Right forelimb (tissue), 1 donor: ENCODE data around the gene PLCG1.
"Not testable (repeated sequence)": the region's sequence is repeated elsewhere in the genome, so short reads cannot be mapped to it uniquely, and the experiment has no call there.

Experiments
- DNase-seq: peaks from one replicate; pipeline ENCODE4 v3.0.0-alpha.2; 2018

Gene PLCG1

GRCh38 chr20:41136680-41137613 is at the start of gene PLCG1:
Gene PLCG1, plus strand, starts transcription at chr20:41137543. Its CDS starts 99 bp downstream, at chr20:41137642.
- peak; percentile 96 for DNase-seq

DNA sequence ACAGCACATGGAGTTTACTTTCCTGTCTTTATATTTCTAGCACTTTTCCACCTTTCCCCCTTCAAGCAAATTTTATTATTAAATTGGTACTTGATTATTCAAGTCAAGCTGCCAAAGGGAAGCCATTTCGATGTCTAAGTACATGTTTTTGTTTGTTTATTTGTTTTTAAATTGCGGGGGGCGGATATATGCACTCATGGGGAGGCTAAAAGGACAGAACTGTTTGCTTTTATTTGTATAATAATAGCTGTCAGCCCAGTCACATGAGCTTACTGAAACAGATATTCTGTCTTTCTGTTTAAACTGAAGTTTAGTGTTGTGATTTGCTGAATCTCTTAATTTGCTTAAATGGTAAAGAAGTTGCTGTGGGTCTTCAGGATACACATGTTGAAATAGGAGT is 49.6 kb upstream of the PLCG1 start:
- DNase-seq: no peak

DNA sequence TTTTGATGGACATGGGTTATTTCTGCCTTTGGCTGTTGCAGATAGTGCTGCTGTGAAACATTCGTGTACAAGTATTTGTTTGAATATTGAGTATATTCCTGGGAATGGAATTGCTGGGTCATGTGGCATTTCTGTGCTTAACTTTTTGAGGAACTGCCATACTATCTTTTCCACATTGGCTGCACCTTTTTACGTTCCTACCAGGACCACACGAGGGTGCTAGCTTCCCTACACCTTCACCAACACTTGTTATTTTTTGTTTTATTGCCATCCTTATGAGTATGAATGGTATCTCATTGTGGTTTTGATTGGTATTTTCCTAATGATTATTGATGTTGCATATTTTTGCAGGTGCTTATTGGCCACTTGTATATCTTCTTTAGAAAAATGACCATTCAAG is 47.8 kb upstream of the PLCG1 start:
- DNase-seq: no peak

DNA sequence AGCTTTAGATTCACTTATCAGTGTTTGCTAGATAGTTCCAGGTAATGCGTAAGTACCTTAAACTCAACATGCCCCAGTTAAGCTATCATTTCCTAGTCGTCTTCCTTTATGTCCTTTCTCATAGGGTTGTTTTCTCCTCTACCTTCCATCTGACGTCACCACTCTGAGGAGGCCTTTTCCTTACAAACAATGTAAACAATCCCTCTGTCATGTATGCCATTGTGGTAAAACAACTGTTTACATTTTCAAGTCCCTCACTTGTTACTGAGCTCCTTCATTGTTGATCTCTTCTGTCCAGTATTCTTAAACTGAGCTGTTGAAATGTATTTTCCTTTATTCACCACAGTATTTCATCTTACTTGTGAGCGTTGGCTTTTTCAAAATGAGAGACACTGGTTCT is 45.4 kb upstream of the PLCG1 start:
- no peak for DNase-seq

DNA sequence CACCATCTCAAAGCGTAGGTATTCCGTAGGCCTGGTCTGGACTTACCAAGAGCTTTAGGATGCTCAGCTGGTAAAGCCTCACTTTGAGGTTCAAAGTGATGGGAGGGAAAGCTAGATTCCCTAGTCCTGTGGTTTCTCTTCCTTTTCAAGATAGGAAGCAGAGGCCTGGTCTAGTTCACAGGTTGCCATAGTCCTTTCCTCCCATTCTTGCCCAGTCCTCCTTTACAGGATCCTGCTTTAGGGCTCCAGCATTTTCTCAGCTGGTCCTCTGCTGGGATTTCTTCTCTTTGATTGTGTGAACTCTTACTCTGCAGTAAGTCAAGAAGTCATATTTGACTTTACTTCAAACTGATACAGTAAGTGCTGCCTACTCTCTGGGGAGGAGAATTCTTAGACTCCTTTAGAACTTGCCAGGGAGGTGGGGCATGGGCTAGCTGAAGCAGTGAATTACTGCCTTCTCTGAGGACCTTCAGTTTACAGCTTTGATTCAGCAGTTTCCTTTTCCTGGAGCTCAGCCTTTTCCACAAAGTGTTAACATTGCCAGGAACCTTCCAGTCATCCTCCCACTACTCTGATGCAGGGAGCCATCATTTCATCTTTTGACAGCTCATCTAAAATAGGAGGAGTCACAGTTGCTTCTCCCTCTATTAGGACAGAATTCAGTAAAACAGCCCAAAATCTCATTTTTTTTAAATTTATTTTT is 42.8 kb upstream of the PLCG1 start:
- no peak for DNase-seq

DNA sequence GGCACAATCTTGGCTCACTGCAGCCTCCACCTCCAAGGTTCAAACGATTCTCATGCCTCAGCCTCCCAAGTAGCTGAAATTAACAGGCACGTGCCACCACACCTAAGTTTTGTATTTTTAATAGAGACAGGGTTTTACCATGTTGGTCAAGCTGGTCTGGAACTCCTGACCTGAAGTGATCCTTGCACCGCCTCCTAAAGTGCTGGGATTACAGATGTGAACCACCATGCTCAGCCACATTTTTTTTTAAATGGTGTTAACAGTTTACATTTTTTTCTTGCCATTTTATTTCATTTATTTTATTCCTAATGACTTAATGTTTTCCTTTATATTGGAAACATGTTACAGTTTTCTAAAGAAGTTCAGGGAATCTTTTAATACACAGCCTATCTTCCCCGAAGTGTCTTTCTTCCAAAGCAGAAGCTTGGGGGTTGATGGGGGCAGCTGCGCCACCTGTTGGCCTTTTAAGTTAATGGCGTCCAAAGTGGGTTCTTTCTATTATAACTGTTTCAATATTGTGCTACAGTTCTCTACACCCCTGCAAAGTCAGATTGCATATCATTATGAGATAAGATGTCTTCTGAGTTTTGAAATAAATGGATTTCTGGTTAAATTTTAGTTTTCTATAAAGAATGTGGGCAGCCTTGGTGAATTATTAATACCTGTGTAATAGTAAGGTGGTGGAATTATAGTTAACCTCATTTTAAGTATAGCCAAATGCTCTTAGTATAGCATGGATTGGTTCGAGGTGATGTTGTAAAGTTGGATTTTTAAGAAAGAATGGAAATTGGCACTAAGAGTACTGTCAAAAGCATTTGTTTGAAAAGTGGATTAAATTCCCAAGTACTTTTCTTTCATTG is 42.0 kb upstream of the PLCG1 start:
- peak; percentile 70 for DNase-seq

DNA sequence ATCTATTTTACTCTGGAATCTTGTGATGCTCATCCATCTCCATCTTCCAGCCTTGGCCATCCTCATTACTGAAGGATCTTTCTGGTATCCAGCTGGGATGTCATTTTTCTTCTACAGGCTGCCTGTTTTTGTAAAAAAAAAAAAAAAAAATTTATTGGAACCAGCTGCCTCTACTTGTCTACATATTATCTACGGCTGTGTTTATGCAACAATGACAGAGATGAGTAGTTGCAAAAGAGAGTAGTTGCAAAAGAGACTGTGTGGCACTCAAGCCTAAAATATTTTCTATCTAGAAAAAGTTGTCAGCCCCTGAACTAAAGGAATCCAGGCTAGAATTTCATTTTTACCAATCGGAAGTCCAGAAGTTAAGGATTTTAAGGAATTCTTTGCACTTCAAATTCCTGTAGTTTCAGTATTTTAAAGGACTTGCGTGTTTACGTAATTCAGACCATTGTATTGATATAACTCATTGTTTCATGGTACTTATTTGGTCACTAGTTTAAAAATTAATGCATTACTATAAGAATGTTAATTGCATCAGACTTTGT is 38.6 kb upstream of the PLCG1 start:
- DNase-seq: no peak

DNA sequence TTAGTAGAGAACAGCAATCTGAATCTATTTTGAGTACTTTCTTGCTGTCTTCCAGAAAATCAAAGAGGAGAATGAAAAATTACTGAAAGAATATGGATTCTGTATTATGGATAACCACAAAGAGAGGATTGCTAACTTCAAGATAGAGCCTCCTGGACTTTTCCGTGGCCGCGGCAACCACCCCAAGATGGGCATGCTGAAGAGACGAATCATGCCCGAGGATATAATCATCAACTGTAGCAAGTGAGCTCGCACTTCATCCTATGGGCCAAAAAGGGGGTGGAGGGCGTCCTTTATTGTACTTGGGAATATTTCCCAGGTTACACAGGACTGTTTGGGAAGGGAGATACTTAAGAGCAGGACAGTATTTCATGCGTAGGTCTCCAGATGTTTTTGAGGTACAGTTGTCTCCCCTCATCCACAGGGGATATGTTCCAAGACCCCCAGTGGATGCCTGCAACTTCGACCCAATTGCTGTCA is 37.3 kb upstream of the PLCG1 start:
- DNase-seq: no peak

DNA sequence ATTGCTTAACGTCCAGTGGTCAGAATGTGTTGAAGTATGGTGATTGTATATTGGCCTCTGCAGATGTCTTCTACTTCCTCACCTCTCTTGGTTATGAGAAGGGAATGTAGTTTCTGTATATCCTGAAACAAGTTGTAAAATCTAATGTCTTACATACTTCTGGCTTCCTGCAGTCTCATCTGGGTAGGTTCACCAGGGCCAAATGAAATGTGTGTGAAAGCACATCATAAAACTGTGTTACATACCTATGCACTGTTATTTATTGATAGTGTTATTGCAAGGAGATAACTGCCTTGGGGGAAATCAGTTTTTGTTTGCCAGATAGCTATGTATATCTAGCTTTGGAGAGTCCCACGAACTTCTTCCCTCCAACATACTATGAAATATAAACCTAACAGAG is 35.7 kb upstream of the PLCG1 start:
- no peak for DNase-seq

GRCh38 chr20:41108531-41108930 is 28.8 kb upstream of the PLCG1 start:
- no peak for DNase-seq

- no peak for DNase-seq
Observed at GRCh38 chr20:41110012-41110411, 27.3 kb upstream of the PLCG1 start.

DNA sequence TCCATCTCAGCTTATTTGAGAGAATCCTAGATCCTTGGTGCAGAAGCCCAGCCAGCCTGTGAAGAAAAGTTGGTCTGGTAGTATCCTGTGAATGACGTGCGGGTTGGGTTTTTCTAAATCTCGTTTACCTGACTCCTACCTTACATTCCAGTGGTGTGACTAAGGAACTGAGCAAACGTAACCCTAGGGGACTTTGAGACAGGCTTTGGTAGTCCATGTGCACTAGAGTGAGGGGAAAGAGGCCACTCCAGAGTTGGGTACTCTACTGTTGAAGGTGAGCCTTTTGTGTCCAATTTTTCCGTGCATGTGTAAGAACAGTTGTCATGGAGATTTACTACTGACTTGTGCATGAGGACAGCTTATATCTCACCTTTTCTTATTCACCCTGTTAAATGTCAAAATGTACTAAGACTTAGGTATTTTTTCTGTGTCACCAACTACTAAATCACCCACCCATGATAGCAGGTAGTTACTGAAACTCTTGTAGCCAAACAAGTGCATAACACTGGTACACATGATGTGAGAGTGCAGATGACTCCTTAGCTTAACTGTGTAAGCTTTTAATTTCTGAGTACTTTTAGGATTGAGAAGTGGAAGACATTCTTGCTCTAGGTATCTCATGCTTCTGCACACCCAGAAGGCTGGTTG is 26.3 kb upstream of the PLCG1 start:
- no peak for DNase-seq

DNA sequence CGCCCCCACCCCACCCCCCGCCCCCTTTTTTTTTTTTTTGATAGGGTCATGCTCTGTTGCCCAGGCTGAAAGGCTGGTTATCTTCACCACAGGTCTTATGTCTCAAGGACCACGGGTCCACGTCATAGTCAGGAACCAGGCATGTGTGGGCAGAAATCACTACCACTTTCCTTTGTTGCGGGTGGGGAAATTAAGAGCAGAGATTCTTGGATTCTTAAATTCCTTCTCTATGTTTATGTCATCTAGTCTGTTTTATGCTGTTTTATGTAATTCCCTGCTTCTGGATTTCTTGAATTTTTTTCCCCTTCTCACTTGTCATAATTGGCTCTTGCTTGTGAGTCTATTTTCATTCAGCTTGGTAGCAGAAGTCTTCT is 25.8 kb upstream of the PLCG1 start:
- DNase-seq: no peak

DNA sequence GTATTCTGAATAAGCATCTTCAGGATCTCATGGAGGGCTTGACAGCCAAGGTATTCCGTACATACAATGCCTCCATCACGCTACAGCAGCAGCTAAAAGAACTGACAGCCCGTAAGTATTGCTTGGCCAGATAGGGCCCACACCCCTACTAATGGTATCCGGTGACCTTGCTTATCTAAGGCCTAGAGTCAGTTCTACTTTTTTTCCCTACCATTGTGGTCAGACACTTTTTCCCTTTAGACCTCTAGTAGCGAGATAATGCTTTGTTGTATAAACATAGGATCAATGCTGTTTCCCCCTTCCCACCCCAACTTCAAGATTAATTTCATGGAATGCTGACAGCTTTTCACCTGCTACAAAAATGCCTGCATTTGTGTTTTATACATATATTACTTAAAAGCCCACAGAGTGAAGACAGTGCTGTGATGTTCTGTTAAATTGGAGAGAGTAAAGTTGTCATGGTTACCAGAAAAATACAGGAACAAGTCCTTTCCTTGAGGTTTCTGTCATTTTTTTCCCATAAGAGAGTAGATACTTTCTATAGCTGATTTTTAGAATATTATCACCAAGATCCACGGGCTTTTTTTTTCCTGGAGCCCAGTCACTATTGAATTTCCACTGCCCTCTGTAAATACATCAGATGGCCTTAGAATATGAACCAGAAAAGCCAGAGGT is 20.9 kb upstream of the PLCG1 start:
- no peak for DNase-seq

- not testable (repeated sequence) for DNase-seq
Observed at GRCh38 chr20:41118159-41118558, 19.2 kb upstream of the PLCG1 start.

GRCh38 chr20:41118632-41119031 is 18.7 kb upstream of the PLCG1 start:
- no peak for DNase-seq

DNA sequence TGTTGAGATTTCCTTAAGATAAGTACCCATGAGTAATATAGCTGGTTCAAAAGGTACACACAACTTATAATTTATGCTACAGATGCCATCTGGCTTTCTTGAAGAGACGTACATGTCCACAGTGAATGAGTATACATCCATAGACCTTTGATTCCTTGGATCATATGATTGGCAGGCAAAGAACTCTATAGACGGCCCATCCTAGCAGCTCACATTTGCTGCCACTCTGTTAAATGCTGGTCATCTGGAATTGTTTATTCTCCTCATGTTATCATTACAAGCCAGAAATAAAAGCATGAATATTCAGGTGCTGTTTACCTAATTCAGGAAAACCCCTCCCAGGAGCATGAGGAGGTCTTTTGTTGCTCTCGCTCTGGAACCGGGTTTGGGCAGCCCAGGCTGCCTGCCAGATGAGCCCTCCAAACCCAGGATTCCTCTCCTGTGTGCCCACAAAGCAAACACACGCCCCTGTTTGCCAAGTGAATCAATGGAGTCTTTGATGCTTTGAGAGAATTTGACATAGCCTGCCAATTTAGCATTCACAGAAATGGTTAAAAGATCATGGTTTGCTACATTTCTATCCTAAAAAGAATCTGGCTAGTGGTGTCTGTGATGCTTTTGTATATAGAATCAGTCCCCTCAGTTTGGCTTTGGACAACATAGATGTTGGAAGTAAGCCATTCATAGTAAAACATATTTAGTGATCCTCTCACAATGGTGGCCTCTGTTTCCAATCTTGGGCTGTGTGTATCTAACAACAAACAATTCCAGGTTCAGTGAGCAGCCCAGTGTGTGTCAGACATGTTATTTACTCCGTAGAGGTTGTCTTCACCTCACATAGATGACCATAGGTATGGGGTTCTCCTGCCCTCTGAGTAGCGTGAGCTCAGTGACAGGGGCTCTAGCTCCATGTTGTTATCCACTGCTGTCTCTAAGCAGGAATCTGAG is 17.5 kb upstream of the PLCG1 start:
- no peak for DNase-seq

- DNase-seq: no peak
Observed at GRCh38 chr20:41121399-41121798, 15.9 kb upstream of the PLCG1 start.

DNA sequence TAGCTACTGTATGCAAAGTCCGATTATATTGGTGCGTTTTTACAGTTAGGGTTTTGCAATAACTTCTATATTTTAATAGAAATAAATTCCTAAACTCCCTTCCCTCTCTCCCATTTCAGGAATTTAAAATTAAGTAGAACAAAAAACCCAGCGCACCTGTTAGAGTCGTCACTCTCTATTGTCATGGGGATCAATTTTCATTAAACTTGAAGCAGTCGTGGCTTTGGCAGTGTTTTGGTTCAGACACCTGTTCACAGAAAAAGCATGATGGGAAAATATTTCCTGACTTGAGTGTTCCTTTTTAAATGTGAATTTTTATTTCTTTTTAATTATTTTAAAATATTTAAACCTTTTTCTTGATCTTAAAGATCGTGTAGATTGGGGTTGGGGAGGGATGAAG is 13.7 kb upstream of the PLCG1 start:
- no peak for DNase-seq

DNA sequence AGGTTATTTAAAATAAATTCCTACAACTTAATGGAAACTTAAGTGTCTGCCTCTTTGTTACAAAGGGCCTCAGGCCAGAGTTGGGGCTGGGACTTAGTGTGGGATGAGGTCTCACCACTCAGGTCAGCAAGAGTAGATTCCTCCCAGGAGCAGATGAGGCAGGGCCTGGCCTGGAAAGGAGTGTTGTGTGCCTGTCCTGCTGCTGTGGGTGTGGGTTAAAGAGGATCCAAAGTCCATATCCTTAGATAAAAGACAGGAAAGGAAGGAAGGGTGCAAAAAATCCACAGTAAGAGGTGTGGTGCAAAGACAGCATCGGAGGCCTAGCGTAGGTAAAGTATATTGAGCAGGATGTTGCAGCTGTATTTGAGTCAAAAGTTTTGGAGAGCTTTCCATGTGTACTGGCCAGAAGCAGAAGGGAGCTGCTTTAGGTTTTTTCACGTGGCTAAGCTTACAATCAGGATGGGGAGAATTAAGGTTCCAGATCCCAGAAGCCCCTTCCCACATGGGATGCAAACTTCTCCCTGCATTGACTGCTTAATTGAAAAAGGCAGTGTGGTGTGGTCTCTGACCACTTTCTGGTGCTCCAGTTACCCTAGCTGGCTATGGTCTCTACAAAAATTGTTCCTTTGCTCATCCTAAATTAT is 12.8 kb upstream of the PLCG1 start:
- no peak for DNase-seq
